Stimulated activated CD4-positive, alpha-beta T cell treated with anti-CD3 and anti-CD28 coated beads, Interleukin-15, amount 100 ng/mL, for 1 hour (primary cell): ENCODE measurements around the gene SPAG8.

ENCODE experiments used
- DNase-seq, 2 donors: peaks; one replicate each; pipeline ENCODE4 v3.0.0-alpha.2; 2020; ENCODE audit warnings: low read depth in 1 of 2, low spot score in 1 of 2

The SPAG8 gene

DNA sequence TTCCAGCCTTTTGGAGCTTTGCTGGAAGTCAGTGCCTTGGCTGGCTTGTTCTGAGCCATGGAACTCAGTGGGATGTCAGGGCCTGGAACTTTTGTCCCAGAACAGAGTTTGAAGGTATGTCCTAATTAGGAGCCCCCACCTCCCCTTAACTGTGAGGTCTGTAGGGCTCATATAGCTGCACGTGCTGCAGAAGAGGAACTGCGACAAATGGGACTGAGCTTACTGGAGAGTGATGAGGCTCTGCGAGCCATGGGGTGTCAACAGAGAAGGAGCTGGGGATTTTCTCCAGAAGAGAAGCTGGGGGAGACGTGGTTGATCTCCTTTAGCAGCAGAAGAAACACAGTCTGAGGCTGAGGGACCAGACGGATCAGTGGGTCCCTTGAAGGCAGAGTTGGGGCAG lies 27.9 kb upstream of the SPAG8 start:
- DNase-seq = no peak

DNA sequence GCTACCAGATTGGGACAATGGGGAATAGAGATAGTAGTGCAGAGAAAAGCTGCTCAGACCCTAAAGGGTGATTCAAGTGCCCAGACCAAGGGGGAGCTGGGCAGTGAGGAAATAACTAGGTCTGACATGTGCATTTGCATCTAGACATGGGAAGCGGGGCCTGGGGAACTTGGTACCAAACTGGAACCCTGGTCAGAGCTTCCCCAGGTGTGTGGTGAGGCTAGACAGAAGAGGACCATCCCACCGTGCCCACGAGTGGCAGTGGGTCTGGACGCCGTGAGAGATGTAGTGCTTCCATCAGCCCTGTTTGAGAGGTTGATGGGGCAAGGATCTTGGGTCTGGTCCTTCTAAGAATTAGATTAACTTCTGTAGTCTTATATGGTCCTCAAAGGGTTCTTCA lies 24.5 kb upstream of the SPAG8 start:
- no peak for DNase-seq

DNA sequence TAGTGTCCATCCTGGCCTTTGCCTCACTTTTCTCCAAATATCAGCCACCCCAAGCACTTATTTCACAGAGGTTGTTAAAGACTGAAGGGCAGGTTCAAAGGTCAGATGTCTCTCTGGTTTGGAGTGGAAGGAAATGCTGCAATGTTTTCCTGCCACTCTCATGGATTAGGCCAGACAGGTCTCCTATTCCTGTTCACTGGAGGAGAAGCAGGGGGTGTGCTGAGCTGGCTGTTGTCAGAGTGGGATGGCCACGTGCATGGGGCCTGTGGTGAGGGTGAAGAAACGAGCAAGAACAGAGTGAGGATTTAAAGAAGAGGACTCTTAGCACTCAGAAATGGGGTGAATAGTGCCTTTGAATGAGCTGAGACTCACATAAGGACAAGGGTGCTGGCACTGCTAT lies 23.7 kb upstream of the SPAG8 start:
- DNase-seq = no peak

DNA sequence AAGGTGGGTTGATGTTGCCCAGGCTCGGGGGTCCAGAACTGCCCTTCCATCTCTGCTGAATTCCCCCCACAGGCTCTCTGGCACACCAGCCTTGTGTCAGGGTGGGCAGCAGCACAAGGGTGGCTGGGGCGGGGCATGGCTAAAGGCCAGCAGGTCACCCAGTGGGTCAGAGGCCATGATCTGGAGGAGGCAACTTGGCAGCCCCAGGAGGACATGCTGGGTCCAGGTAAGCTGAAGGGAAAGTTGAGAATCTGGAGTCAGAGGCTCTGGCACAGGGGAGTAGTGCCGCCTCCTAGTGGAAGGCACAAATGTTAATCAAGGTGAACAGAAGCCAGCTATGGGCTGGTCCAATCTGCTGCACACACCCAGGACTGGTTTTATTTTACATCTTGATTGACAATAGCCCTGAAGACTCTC lies 23.2 kb upstream of the SPAG8 start:
- DNase-seq = no peak

DNA sequence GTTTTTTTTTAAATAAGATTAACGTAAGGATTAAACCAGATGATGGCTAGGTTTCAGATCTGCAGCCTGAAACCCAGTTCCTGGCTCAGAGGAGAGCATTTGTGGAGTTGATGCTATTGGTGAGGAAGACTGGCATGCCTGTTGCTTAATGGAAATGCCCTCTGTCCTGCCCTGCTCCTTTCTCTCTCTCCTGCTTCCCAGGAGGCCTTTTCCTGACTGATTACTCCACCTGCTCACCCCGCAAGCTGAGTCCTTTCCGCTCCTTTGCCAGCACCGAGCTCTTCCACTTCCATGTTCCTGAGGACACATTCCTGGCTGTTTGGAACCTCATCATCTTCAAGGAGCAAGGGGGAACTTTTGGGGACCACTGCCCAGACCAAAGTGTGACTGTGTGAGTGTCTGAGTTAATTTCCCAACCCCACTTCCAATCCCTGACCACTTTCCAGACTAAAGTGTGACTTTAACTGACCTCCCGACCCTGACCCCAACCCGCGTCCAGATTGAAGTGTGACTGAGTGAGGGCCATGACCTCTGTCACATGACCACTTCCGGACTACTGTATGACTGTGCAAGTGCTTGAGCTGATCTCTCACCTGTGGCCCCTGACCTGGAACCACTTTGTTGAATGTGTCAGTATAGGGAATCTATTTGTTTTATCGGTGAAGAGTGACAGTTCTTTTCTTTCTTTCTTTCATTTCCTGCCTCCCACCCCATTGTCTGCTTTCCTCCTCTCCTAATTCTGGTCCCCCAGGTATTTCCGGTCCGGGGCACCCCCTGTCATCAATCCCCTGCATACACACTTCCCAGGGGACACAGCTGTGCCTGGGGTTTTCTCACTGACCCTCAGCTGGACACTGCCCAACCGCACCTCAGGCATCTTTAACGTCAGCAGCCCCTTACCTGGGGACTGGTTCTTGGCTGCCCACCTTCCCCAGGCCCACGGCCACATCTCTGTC lies 22.5 kb upstream of the SPAG8 start:
- DNase-seq = no peak

DNA sequence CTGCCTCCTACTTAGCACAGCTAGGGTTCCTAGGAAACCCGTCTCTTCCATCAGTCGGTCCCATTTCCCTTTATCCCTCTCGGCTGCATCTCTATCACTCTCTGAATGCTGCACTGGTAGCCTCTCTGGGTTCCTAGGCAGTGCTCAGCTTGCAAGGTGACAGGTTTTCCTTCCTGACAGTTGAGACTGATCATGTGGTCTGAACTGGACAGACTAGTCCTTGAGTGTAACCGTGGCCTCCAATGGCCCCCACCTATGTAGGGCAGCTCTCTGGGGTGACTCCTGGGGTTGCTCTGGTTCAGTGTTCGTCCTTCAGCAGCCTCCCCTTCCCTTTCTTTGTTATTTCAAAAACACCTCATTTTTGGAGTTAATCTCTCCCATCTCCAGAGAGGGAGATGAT lies 20.8 kb upstream of the SPAG8 start:
- no peak for DNase-seq

DNA sequence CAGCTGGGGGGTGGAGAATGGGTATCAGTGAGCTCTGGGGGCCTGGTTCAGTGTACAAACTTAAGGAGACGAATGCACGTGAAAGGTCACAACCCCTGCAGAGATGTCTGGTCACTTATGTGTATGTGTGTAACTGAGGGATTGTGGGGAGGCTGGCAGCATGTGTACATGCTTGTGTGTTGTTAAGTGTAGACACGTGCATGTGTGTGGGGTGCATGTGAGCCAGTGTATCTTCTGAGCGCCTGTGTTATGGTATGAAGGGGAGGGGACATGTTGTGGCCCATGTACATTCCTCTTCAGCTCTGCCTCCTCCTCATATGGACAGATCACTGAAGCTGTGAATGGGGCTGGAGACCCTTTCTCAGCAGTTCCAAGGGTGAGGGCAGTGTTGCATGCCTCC lies 19.0 kb upstream of the SPAG8 start:
- no peak for DNase-seq

DNA sequence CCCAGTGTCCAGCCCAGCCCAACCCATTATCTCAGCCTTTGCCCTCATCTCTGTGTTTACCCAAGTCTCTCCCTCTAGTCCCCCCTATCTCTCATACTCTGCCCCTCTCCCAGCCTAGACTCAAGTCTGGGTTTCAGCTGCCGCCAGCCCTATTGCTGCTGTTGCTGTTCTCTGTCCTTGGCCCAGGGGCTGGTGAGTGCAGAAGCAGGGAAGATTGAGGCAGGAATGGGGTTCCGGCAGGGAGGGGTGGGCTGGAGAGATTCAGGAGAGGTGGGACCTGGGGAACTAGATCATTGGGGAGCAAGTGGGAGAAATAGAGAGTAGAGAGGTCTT lies 17.7 kb upstream of the SPAG8 start:
- DNase-seq = no peak

DNA sequence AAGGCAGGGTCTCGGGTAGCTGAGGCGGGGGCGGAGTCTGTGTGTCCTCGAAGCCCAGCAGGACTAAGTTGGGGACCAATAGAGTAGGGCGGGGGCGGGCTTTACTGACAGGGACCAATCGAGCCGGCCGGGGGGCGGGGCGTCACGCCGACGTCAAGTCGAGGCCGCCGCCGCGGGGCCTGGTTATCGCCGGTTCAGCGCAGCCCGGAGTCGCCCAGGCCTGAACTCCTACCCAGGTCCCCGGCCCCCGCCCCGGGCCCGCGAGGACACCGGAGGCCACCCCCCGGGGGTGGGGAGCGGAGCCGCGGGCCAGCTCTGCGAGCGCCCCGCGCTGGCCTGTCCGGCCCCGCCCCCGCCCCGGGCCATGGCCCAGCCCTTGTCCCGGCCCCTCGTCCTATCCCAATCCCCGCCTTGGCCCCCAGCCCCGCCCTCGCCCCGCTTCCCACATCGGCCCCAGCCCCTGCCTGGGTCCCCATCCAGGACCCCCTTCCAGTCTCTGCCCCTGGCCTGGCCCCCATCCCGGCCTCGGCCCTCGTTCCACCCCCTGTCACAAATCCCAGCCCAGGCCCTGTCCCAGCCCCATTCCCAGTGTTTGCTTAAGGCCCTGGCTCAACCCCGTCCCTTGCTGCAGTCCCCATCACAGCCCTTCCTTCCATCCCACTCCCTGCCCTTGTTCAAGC lies 17.2 kb upstream of the SPAG8 start, which contains the start of gene TMEM8B:
Gene TMEM8B (plus strand): TSS at position 145 of the 680 bp plus-strand sequence. CDS start 220 bp downstream, at position 365.
- peak; percentile 83 to 91 for DNase-seq

DNA sequence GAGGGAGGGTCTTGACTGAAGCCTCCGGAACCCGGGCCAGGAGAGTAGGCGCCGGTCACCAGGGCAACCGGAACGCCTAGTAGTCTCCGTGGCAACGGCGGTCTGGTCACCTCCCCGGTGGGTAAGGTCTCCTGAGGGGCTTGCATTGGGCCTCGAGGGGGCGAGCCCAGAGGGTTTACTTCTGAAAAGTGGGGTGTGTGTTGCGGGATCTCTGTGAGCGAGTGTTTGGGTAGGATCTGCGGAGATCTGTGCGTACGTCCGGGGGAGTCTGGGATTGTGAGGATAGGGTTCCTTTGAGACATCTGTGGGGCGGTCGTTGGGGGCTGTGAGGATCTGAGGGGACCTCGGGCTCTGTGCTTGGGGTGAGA lies 16.6 kb upstream of the SPAG8 start, which contains the start of gene FAM221B:
Gene FAM221B (minus strand): TSS at position 17 of the 368 bp plus-strand sequence. CDS start 2,571 bp downstream, outside the sequence.
- no peak for DNase-seq

DNA sequence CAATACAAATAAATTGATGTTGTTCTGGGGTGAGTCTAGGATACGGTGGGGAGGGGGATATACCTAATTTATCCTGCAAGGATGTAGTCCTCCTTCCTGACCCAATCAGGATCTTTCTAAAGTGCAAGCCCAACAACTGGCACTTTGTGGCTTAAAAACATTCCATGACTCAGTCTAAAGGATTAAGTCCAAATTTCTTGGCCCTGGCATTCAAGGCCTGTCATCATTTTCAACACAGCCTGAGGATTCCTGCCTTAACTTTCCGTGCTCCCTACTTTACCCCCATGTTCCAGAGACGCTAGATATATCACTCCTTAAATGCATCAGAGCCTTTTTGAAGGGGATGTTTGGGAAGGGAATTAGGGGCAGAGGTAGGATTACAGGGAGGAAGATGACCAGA lies 15.4 kb upstream of the SPAG8 start:
- DNase-seq = no peak

DNA sequence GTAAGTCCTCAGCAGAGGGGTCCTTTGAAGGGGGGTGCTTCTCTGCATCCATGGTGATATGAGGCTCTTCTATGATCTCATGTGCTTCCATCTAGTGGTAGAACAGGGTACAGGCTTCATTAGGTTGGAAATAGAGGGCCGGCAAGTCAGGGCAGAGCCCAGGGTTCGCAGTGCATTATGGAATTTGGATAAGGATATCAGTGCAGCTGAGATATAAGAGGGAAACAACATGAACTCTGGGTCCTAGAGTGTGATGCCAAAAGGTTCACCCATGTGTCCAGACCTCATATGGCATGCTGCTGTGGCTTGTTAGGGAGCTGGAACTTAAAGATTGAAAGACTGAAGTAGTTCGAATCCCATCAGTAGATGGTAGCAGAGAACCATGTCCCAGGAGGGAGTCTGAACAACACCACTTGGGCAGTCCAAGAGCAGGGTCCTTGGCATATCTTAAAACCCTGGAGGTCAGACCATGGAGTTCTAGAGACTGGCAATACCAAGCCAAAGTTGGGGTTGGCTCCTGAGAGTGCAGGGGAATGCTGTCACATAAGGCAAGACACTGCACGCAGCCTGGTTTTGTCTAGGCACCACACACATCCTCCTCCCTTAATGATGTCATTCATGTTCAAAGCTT lies 14.1 kb upstream of the SPAG8 start:
- DNase-seq = no peak

DNA sequence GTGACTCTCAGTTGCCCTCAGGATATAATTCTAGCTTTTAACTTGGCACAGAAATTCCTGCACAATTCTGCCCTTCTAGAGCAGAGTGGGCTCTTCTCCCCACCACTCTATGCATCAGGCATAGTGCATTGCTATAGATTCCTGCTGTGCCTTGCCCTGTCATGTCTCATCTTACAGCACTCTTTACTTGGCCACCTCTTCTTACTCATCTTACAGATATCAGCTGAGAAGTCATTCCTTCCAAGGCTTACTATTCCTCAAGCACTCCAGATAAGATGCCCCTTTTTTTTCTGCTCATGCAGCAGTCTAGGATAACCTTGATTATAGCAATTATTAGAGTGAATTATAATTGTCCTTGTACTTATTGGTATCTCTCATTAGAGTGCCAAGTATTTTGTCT lies 10.9 kb upstream of the SPAG8 start:
- DNase-seq = no peak

DNA sequence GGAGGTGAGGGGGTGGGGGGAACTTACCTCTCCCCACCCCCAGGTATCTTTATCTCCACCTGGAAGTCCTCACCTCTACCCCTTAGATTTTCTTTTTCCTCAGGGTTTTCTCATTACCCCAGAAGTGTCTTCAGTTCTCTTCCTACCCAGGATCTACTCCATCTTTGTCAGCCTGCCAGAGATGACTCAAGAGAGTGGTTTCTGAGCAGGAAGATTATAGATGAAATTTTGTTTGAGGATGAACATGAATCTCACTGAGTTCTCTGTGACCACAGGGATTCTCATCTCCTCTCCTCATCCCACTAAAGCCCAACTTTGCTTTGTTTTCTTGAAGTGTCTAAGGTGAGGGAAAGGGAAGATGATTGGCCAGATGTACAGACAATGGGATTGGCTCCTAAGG lies 8.0 kb upstream of the SPAG8 start:
- DNase-seq = no peak

DNA sequence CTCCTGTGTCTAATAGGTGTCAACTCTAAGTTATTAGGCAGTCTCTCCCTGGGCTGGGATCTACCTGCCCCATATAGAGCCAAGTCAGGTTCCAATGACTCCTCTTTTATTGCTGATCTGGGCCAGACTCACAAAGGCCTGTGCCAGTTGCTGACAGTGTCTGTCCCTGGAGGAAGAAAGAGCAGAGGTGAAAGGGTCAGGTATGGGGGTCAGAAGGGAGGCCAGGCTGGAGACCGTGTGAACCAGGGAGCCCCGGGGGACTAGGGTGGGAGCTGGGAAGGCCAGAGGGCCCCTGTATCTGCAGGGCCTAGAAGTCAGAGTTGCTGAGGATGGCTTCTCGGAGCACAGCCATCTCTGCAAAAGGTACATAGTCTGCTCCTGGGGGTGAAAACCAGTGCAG lies 6.3 kb upstream of the SPAG8 start:
- no peak for DNase-seq

DNA sequence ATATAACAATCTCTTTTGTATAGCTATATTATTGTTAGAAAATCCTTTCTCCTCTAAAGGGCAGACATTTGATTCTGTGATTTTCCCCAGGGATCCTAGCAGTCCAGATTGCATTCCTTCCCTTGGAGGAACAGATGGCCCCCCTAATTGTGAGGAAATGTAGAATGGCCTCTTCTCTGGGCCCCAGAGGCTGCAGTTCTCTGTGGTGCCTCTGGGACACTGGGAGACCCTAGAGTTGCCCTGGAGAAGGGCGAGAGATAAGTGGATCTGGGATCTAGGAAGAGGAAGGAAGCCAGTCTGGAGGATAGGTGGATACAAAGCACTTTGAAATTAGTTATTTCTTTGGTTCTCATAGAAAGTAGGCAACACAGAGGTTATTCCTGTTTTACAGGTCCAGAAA lies 4.6 kb upstream of the SPAG8 start:
- DNase-seq = no peak

DNA sequence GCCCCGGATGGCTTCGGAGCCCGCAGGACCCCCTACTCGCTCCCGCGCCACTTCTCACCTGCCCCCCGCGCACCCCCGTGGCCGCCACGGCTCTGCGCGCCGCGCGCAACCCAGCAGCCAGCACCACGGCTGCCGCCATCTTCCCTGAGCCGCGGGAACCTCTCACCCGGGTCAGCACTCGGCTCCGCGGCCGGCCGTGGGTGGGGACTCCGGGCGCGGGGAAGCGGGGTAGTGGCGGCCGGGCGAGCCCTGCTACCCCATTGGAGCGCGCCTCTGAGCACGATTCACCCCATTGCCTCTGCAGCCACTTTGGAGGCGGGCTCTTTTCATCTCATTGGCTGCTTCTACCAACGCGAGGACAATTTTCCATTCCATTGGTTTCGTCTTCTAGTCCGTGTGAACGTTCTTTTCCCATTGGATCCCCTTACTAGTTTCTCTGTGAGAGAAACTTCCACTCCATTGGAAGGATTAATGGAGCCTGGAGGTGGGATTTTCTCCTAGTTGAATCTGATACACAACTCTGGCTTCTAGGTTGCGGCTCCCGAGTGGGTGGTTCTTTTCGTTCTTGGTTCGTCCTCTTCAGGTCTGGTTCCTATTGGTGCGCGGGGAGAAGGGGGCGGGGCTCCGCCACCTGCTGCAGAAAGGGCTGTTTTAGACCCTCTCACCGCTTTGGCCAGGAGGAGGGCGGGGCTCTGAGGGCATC lies 2.9 kb upstream of the SPAG8 start, which contains the start of gene HINT2:
Gene HINT2 (minus strand): TSS at position 202 of the 703 bp plus-strand sequence. CDS start 63 bp downstream, at position 139.
- DNase-seq = peak; percentile 93 to 94

DNA sequence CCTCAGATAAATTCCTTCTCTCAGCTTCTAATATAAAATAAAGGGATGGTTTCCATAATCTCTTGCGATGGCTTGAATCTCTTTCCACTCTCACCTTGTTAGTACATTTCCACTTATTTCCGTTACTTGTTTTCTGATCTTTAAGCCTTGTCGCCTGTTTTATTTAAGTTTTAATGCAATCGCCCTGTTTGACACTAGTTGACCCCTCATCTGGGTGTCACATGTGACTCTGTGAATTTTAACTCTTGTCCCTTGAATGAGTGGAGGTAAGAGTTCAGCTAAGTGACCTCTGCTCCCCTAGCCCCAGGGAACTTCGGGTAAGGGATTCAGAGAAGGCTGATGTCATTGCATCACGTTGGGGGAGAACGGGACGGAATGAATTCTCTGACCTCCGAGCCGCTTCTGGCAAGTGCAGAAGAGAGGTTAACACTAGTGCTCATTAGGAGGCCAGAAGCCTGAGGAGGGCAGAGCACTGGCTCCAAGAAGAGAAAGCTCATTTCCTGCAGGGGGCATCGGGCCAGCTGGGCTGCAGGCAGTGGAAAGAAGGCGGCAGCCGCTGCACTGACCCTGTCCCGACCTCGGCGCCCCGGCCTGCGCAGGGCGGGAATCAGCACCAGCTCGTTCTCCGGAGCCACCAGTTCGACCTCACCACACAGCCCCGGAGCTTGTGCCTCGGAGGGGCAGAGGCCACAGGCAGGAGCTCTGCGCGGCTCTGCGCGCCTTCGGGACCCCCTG lies 2.2 kb upstream of the SPAG8 start:
- no peak for DNase-seq

DNA sequence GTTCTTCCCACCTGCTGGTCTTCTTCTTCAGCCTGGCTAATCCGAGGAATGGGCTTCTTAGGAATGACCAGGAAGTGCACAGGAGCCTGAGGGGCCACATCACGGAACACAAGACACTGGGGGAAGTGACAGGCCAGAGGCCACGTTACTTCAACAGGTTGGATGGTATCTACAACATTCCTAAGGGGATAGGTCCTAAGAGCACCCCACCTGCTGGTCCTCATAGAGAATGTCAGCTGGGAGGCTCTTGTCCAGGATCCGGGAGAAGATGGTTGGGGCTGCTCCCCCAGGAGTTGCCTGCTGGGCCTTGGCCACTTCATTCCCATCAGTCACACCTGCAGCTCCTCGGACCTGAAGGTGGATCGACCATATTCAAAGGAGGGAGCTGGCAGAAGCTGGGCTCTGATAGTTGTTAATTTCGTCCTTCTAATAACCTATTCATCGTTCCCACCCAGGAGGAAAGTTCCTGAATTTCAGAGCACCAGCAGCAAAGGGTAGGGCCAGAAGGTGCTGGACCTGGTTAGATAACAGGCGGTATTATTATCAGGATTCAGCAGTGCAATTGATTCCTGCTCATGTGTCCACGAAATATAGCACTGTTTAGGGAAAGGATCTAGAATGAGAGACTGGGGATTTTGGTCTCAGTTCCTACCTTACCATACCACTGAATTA lies 1.5 kb upstream of the SPAG8 start:
- no peak for DNase-seq
